Stimulated activated CD8-positive, alpha-beta memory T cell treated with anti-CD3 and anti-CD28 coated beads, Interleukin-12 subunit alpha, Interleukin-12 subunit beta, amount 100 ng/mL, for 1 hour (primary cell): ENCODE measurements around the gene CGAS.
"Not testable (repeated sequence)": the region's sequence is repeated elsewhere in the genome, so short reads cannot be mapped to it uniquely, and the experiment has no call there.

Source experiments
- DNase-seq: peaks from one replicate; pipeline ENCODE4 v3.0.0-alpha.2; 2020; ENCODE audit warnings: low read depth

The CGAS gene

DNA sequence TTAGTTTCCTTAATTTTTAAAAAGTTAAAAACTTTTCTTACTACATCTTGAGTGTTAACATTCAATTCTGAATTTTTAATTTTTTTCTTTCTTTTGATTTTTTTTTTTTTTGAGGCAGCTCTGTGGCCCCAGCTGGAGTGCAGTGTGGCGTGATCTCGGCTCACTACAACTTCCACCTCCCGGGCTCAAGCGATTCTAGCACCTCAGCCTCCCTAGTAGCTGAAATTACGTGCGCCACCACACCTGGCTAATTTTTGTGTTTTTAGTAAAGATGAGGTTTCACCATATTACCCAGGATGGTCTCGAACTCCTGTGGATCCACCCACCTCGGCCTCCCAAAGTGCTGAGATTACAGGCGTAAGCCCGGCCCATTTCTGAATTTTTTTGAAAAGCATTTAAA is 56.2 kb downstream of the CGAS start:
- DNase-seq, result no peak

DNA sequence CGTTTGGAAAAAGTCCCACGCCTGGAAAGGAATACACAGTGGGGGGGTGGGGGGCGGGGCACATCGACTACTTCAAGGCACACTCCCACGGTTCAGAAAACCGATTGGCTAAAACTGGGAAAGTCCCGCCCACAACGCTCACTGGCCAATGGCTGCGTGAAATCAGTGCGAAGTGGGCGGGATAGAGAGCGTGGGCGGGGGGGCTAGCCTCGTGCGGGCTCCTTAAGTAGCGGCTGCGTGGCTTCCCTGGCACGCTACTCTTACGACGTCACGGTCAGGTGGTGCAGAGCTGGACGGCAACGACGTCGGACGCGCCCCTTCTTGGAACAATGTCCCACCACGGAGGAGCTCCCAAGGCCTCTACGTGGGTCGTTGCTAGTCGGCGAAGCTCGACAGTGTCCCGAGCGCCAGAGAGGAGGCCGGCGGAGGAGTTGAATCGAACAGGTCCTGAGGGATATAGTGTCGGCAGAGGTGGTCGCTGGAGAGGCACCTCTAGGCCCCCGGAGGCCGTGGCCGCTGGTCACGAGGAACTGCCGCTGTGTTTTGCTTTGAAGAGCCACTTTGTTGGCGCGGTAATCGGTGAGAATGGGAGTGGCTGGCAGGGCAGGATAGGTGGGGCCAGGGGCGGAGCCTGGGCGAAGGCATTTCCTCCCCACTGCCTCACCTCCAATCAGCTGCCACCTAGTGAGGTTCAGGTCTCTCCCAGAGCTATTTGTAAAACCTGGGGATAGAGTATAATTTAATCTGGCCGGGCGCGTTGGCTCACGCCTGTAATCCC is 57.3 kb downstream of the CGAS start, which contains the start of gene DDX43:
Gene DDX43, plus strand, starts transcription at position 252 of the 778 bp plus-strand sequence. Its CDS starts 78 bp downstream, at position 330.
- peak; percentile 20 for DNase-seq

DNA sequence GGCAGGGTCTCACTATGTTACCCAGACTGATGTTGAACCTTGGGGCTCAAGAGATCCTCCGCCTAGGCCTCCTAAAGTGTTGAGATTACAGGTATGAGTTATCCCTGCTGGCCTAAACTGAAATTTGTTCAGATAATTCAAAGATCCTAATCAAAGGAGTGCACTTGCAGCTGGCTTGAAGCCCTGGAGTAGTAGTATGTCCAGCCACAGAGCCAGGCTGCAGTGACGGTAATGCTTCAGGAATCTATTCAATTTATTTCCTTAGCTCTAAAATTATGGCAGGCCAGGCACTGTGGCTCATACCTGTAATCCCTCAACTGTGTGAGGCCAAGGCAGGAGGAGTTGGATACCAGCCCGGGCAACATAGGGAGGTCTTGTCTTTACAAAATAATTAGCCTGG is 58.8 kb downstream of the CGAS start:
- no peak for DNase-seq

- not testable (repeated sequence) for DNase-seq
These were observed 59.9 kb downstream of the CGAS start for GRCh38 chr6:73392188-73392587.

GRCh38 chr6:73391675-73392074 is 60.4 kb downstream of the CGAS start:
- DNase-seq, result no peak

DNA sequence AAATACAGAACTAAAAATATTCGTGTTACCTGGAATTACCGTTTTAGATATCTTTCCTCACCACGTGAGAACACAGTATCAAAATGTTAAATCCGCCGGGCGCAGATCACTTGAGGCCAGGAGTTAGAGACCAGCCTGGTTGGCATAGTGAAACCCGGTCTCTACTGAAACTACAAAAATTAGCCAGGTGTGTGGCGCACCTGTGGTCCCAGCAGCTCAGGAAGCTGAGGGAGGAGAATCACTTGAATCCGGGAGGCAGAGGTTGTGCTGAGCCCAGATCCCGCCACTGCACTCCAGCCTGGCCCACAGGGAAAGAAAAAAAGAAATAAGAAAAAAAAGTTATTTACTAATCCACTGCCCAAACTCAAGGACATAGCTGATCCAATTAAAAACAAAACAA is 62.2 kb downstream of the CGAS start:
- no peak for DNase-seq

GRCh38 chr6:73388800-73389512 is 63.1 kb downstream of the CGAS start:
- peak; percentile 37 for DNase-seq

DNA sequence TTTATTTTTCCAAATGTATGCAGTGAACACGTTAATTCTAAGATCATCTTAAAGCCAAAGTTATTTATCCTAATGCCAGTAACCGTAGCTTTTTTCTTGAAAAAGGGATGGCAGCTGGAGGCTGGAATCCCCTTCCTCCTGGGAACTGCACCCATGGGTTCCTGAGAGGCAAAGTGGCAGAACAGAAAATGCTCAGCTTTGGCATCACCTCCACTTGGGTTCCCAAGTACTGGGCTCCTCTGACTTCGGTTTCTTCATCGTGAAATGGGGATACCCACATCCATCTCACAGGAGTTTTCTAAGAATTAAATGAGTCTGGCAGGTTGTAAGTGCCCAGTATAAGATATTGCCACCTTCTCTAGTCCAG is 63.7 kb downstream of the CGAS start:
- DNase-seq, result no peak

DNA sequence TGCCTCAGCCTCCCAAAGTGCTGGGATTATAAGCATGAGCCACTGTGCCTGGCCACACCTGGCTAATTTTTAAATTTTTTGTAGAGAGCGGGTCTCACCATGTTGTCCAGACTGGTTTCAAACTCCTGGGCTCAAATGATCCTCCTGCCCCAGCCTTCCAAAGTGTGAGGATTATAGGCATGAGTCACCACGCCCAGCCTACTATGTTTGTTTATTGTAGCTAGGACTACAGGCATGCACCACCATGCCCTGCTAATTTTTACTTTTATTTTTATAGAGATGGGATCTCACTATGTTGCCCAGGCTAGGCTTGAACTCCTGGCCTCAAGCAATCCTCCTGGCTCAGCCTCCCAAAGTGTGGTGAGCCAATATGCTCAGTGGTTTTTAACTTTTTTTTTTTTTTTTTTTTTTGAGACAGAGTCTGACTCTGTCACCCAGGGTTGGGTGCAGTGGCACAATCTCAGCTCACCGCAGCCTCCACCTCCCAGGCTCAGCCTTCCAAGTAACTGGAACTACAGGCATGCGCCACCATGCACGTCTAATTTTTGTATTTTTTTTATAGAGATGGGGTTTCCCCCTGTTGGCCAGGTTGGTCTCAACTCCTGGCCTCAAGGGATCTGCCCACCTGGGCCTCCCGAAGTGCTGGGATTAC is 69.5 kb downstream of the CGAS start:
- no peak for DNase-seq

DNA sequence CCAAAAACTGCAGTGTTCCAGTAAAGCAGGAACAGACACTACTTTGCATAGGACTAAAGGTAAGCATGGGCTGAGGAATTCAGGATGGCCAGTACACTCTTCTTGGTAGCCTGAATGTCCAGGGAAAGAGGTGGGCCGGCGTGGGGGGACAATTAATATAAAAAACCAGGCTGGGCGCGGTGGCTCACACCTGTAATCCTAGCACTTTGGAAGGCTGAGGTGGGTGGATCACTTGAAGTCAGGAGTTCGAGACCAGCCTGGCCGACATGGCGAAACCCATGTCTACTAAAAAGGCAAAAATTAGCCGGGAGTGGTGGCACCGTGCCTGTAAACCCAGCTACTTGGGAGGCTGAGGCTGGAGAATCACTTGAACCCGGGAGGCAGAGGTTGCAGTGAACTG is 70.6 kb downstream of the CGAS start:
- not testable (repeated sequence) for DNase-seq

DNA sequence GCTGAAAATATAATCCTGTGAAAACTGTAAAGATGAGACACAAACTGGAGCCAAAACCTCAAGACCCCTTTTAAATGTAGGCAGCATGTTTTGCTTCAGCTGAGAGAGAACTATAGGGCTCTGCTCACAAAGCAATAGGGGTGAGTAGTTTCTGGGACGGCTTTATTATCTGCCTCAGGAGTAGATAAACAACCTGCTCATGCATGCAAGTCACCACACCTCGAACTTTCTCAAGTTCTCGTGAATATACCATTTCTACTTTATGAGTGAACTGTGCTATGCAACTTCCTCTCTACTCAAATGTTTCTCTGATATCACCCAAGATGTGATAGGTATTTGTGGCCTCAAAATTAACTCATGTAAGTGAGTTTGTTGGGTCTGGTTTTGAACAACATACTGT is 74.9 kb downstream of the CGAS start:
- no peak for DNase-seq

DNA sequence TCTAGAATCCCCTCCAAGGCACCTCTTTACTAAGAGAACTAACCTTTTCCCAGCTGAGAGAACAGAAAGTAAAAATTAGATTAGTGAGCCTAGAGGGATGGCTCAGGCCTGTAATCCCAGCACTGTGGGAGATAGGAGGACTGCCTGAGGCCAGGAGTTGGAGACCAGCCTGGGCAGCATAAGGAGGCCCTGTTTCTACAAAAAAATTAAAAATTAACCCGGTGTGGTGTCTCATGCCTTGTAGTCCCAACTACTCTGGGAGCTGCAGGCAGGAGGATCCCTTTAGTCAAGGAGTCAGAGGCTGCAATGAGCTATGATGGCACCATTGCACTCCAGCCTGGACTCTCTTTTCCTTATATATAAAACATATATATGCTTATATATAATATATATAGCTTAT is 76.9 kb downstream of the CGAS start:
- no peak for DNase-seq
